Measurements from ENCODE around the gene GIMAP1.

DNA sequence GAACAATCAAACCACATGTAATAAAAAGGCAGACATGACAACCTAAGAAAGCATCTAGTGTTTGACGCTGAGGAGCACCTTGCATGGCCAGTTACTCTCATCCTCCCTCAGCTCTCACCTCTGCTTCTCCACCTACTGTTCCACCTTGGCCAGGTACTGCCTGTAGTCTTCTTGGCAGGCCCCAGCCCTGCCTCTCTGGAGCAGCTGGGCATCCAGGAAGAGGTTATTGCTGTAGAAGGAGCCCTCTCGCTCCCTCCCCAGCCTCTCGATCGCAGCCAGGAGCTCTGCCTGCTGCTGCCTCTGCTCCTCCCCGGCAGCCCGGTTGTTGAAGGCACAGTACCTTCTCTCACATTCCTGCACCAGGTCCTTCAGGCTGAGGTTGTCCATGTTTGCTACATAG, 30.5 kb downstream of the GIMAP1 start:
- TF ChIP-seq, protein P1, sequence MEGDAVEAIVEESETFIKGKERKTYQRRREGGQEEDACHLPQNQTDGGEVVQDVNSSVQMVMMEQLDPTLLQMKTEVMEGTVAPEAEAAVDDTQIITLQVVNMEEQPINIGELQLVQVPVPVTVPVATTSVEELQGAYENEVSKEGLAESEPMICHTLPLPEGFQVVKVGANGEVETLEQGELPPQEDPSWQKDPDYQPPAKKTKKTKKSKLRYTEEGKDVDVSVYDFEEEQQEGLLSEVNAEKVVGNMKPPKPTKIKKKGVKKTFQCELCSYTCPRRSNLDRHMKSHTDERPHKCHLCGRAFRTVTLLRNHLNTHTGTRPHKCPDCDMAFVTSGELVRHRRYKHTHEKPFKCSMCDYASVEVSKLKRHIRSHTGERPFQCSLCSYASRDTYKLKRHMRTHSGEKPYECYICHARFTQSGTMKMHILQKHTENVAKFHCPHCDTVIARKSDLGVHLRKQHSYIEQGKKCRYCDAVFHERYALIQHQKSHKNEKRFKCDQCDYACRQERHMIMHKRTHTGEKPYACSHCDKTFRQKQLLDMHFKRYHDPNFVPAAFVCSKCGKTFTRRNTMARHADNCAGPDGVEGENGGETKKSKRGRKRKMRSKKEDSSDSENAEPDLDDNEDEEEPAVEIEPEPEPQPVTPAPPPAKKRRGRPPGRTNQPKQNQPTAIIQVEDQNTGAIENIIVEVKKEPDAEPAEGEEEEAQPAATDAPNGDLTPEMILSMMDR (IDR thresholded peaks at IDR 0.05): no peak
- TF ChIP-seq POLR2A (IDR thresholded peaks at IDR 0.05; ENCODE audit: low read depth) (no peak), POLR2AphosphoS5 (IDR thresholded peaks at IDR 0.05) (no peak)
